Endothelial cell of umbilical vein (primary cell): ENCODE data around the gene SPRR2A.

Experiments
- MYC ChIP-seq: IDR thresholded peaks from one replicate; pipeline ENCODE4 v1.6.1; 2011; ENCODE audit warnings: mild to moderate bottlenecking, low read depth, low read length
- POLR2A ChIP-seq: IDR thresholded peaks from 2 replicates; pipeline ENCODE4 v1.6.1; 2012; ENCODE audit warnings: low read depth, mild to moderate bottlenecking, control low read depth, low read length
- POLR2AphosphoS5 ChIP-seq: IDR thresholded peaks from 2 replicates; pipeline ENCODE4 v1.6.1; 2012; ENCODE audit warnings: low read depth, mild to moderate bottlenecking, control low read depth, low read length, moderate library complexity; ENCODE audit not compliant: insufficient read depth
- TF ChIP-seq, protein P1 (sequence below), 2 donors: IDR thresholded peaks; 1 replicate in 1 of 2; 2 replicates in 1 of 2; pipeline ENCODE4 v1.5.1; 2011; ENCODE audit warnings: low read length in 2 of 2, mild to moderate bottlenecking in 2 of 2, moderate library complexity in 2 of 2, control low read depth in 1 of 2, inconsistent platforms in 1 of 2, low read depth in 1 of 2; ENCODE audit not compliant: insufficient read depth in 1 of 2; ENCODE audit errors: extremely low read depth in 1 of 2

DNA sequence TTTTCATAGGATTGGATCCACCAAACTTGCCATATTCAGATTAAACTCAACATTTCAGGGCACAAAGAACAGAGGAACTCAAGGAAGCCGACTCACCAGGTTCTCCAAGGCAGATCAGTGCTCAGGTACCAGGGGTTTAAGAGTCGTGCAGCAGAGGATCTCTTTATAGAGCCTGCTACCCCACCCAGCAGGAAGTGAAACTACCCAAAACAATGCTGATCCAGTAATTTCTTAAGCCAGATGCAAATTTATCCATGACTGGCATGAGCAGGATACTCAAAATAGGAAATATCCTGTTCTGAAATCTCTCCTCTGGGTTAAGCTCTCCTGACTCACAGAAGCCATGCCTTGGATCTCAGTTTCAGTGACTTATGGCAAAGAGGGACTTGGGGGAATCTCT is at the start of gene SPRR2A:
- TF ChIP-seq, protein P1, sequence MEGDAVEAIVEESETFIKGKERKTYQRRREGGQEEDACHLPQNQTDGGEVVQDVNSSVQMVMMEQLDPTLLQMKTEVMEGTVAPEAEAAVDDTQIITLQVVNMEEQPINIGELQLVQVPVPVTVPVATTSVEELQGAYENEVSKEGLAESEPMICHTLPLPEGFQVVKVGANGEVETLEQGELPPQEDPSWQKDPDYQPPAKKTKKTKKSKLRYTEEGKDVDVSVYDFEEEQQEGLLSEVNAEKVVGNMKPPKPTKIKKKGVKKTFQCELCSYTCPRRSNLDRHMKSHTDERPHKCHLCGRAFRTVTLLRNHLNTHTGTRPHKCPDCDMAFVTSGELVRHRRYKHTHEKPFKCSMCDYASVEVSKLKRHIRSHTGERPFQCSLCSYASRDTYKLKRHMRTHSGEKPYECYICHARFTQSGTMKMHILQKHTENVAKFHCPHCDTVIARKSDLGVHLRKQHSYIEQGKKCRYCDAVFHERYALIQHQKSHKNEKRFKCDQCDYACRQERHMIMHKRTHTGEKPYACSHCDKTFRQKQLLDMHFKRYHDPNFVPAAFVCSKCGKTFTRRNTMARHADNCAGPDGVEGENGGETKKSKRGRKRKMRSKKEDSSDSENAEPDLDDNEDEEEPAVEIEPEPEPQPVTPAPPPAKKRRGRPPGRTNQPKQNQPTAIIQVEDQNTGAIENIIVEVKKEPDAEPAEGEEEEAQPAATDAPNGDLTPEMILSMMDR (IDR thresholded peaks at IDR 0.05; ENCODE audit: extremely low read depth in 1 of 2, insufficient read depth in 1 of 2, low read depth in 1 of 2, low read length in 2 of 2): no peak
- no peak for TF ChIP-seq POLR2A
- no peak for TF ChIP-seq POLR2AphosphoS5
- no peak for TF ChIP-seq MYC
